OCI-LY3 (cell line): ENCODE data around the gene GNB5.

Experiments
- H2AFZ ChIP-seq: fragments of 200-600, 300-600 bp; shearing (Covaris generic); 2 replicates; pipeline ENCODE4 v1.6.0; 2014; ENCODE audit warnings: antibody characterized with exemption, low read depth, low read length
- H3K27ac ChIP-seq: fragments of 200-600, 300-600 bp; sonication (generic); 2 replicates; pipeline ENCODE4 v1.5.1; 2014; ENCODE audit warnings: mild to moderate bottlenecking, low read length, moderate library complexity, mixed read lengths
- H3K27me3 ChIP-seq: fragments of 200-600, 300-600 bp; sonication (generic); 2 replicates; pipeline ENCODE4 v1.6.1; 2014; ENCODE audit warnings: low read depth, low read length, mixed read lengths
- H3K36me3 ChIP-seq: fragments of 200-600, 300-600 bp; sonication (generic); replicated peaks from 2 replicates; pipeline ENCODE3; 2014; ENCODE audit warnings: low read depth, low read length, mixed read lengths
- H3K4me1 ChIP-seq: fragments of 300-600, 200-600 bp; sonication (generic); 2 replicates; pipeline ENCODE4 v1.6.1; 2014; ENCODE audit warnings: low read length, mixed read lengths
- H3K4me2 ChIP-seq: fragments of 200-600, 300-600 bp; sonication (generic); 2 replicates; pipeline ENCODE4 v1.6.1; 2014; ENCODE audit warnings: low read length, mixed read lengths
- H3K4me3 ChIP-seq: fragments of 300-600, 200-600 bp; sonication (generic); 2 replicates; pipeline ENCODE4 v1.5.1; 2014; ENCODE audit warnings: antibody characterized with exemption, mild to moderate bottlenecking, low read length, moderate library complexity
- H3K79me2 ChIP-seq: fragments of 300-600, 200-600 bp; shearing (Covaris generic); 2 replicates; pipeline ENCODE4 v1.6.1; 2014; ENCODE audit warnings: mild to moderate bottlenecking, low read length, mixed read lengths
- H3K9ac ChIP-seq: fragments of 300-600, 200-600 bp; shearing (Covaris generic); 2 replicates; pipeline ENCODE4 v1.6.0; 2014; ENCODE audit warnings: mild to moderate bottlenecking, low read length, moderate library complexity
- H3K9me3 ChIP-seq: fragments of 200-600, 300-600 bp; shearing (Covaris generic); 2 replicates; pipeline ENCODE4 v1.6.1; 2014; ENCODE audit warnings: low read length, mixed read lengths; ENCODE audit not compliant: insufficient read depth
- H4K20me1 ChIP-seq: fragments of 200-600, 300-600 bp; sonication (generic); 2 replicates; pipeline ENCODE4 v1.6.1; 2016; ENCODE audit warnings: low read length, mixed read lengths; ENCODE audit not compliant: insufficient read depth
- EZH2phosphoT487 ChIP-seq: fragments of 200-600 bp; shearing (Covaris generic); IDR thresholded peaks from 2 replicates; pipeline ENCODE4 v1.6.1; 2018; ENCODE audit warnings: antibody characterized with exemption, mixed run types, low read depth
- TF ChIP-seq, protein P1 (sequence below): fragments of 200-600, 300-600 bp; sonication (generic); IDR thresholded peaks from 2 replicates; pipeline ENCODE4 v1.5.1; 2014; ENCODE audit warnings: antibody characterized with exemption, low read length, low read depth

The GNB5 gene

DNA sequence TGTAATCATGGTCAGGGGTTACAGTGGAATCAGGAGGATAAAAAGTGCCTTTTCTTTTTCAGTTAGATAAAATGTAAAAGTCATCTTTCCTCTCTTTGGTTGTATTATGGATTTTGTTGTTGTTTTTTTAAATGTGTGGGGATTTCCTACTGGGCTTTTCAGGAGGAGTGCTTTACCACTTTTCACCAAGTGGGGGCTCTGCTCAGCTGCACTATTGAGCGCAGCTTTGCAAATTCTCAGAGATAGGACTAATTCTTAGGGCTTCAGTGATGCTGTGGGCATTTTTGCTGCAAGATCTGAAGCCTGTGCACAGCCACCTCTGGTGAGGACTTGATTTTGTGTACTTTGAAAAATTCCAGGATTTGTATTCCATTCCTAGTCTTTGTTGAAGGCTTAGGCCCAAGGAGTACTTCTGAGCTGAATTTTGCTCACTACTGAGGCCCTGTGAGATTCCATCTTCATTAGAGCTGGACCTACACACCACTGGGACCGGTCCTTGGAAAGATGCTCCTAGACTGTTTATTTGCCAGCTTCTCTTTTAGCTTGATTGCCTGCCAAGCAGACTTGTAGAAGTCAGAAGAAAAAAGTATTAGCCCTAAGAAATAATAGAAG lies 7.5 kb downstream of the GNB5 start:
- Histone ChIP-seq H3K4me3 (no peak overlapping the region), H3K9me3 (no peaks in the 10 kb centered on the region), H3K27ac (no peak overlapping the region), H3K4me2 (no peak overlapping the region), H3K9ac (no peak overlapping the region), H2AFZ (no peak overlapping the region), H4K20me1 (peaks cover 5% of the 10 kb centered on the region), H3K4me1 (peaks cover 18% of the 10 kb centered on the region), H3K36me3 (no peaks in the 10 kb centered on the region), H3K79me2 (peaks cover 5% of the 10 kb centered on the region), H3K27me3 (no peaks in the 10 kb centered on the region)
- TF ChIP-seq, protein P1, sequence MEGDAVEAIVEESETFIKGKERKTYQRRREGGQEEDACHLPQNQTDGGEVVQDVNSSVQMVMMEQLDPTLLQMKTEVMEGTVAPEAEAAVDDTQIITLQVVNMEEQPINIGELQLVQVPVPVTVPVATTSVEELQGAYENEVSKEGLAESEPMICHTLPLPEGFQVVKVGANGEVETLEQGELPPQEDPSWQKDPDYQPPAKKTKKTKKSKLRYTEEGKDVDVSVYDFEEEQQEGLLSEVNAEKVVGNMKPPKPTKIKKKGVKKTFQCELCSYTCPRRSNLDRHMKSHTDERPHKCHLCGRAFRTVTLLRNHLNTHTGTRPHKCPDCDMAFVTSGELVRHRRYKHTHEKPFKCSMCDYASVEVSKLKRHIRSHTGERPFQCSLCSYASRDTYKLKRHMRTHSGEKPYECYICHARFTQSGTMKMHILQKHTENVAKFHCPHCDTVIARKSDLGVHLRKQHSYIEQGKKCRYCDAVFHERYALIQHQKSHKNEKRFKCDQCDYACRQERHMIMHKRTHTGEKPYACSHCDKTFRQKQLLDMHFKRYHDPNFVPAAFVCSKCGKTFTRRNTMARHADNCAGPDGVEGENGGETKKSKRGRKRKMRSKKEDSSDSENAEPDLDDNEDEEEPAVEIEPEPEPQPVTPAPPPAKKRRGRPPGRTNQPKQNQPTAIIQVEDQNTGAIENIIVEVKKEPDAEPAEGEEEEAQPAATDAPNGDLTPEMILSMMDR: peak; percentile 88
- no peak for TF ChIP-seq EZH2phosphoT487

DNA sequence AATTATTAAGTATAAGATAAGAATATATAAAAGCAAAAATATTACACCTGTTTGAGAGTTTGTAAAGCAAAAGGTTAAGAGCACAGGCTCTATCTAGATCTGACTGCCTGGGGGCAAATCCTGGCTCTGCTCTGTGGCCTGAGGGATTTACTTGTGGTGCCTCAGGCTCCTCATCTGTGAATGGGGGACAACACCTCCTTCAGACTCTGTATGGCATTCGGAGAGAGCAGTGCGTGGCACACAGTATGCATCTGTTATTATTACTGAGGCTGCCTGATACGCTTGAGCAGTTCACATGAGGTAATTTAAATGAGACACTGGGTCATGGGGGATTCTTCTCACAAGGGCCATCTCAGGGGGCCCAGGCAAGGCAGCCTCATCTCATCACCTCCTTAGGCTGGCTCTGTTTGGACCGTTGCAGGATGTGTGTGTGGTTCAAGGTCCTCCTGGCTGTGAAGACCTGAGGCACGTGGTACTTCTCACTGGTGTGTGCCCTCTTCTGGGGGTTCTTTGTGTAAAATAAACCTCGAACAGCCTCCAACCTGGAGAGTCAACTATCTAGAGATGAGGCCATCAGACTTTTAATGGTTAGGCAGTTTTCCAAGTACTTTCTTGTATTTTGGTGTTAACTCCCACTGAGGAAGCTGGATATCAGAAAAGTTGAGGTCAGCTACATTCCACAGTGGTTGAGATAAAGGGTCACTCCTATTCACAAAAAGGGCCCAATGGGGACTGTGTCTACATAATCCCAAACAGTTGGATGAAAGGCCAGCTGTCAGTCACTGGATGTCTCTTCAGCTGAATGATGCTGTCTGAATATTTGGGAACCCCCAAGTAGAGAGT lies 9.0 kb downstream of the GNB5 start:
- Histone ChIP-seq H3K9me3 (no peaks in the 10 kb centered on the region), H3K27me3 (no peaks in the 10 kb centered on the region), H3K4me3 (no peak overlapping the region), H3K36me3 (no peaks in the 10 kb centered on the region), H3K4me1 (peaks cover 23% of the 10 kb centered on the region), H3K27ac (no peak overlapping the region), H3K9ac (no peak overlapping the region), H2AFZ (no peak overlapping the region), H3K79me2 (peaks cover 16% of the 10 kb centered on the region), H4K20me1 (peaks cover 16% of the 10 kb centered on the region), H3K4me2 (no peak overlapping the region)
- TF ChIP-seq, protein P1: no peak
- no peak for TF ChIP-seq EZH2phosphoT487

GRCh38 chr15:52180851-52181450 lies 10.2 kb downstream of the GNB5 start:
- H3K27me3 ChIP-seq: no peaks in the 10 kb centered on the region
- H4K20me1 ChIP-seq: peaks cover 23% of the 10 kb centered on the region
- H3K79me2 ChIP-seq: peaks cover 22% of the 10 kb centered on the region
- H3K27ac ChIP-seq: no peak overlapping the region
- TF ChIP-seq, protein P1: no peak
- no peak for TF ChIP-seq EZH2phosphoT487
- H3K4me2 ChIP-seq: peak overlapping the region; percentile 82
- no peaks in the 10 kb centered on the region for H3K9me3 ChIP-seq
- H3K4me1 ChIP-seq: peaks cover 23% of the 10 kb centered on the region
- H3K9ac ChIP-seq: peak overlapping the region; percentile 81; the same call in 1 of the 2 replicates
- peak overlapping the region; percentile 93 for H3K4me3 ChIP-seq
- no peaks in the 10 kb centered on the region for H3K36me3 ChIP-seq
- no peak overlapping the region for H2AFZ ChIP-seq

- H3K27ac ChIP-seq: peak overlapping the region; percentile 57
- no peaks in the 10 kb centered on the region for H3K27me3 ChIP-seq
- no peak for TF ChIP-seq EZH2phosphoT487
- TF ChIP-seq, protein P1: no peak
- no peaks in the 10 kb centered on the region for H3K9me3 ChIP-seq
- no peaks in the 10 kb centered on the region for H3K36me3 ChIP-seq
- peak overlapping the region; percentile 93 for H3K4me3 ChIP-seq
- H2AFZ ChIP-seq: peak overlapping the region; percentile 92
- peaks cover 23% of the 10 kb centered on the region for H3K4me1 ChIP-seq
- H3K79me2 ChIP-seq: peaks cover 22% of the 10 kb centered on the region
- peaks cover 24% of the 10 kb centered on the region for H4K20me1 ChIP-seq
- H3K9ac ChIP-seq: peak overlapping the region; percentile 81
- H3K4me2 ChIP-seq: peak overlapping the region; percentile 82
These were observed 10.9 kb downstream of the GNB5 start for GRCh38 chr15:52180196-52180835.
